Peyer's patch (tissue), 4 donors: ENCODE measurements around the gene EYS.

Source experiments
- CTCF ChIP-seq, 6 experiments: fragments of 450-650 bp in 4 of 6; fragments of 200-600 bp in 2 of 6; sonication (generic) in 1 of 6; IDR thresholded peaks; one replicate each; pipeline ENCODE4 v1.5.1; 2017 to 2019; ENCODE audit warnings: antibody characterized with exemption in 6 of 6, mild to moderate bottlenecking in 3 of 6, moderate library complexity in 1 of 6
- POLR2A ChIP-seq, 2 donors: fragments of 450-650 bp; IDR thresholded peaks; one replicate each; pipeline ENCODE4 v1.5.1; 2017; ENCODE audit warnings: antibody characterized with exemption in 2 of 2, mild to moderate bottlenecking in 2 of 2, moderate library complexity in 2 of 2

- no peak for TF ChIP-seq POLR2A (IDR thresholded peaks at IDR 0.05)
- no peak for TF ChIP-seq CTCF (IDR thresholded peaks at IDR 0.05)
Observed at GRCh38 chr6:63765828-63766227, 1941.2 kb downstream of the EYS start.
